Breast epithelium (tissue), 3 donors: Measurements from ENCODE around the gene TMEM255B.

ENCODE experiments used
- POLR2A ChIP-seq: fragments of 450-650 bp; IDR thresholded peaks from one replicate; pipeline ENCODE4 v1.6.1; 2016; ENCODE audit warnings: antibody characterized with exemption, mild to moderate bottlenecking, moderate library complexity
- POLR2AphosphoS5 ChIP-seq, 3 donors: sonication (generic); formaldehyde crosslinking; IDR thresholded peaks; one replicate each; pipeline ENCODE4 v1.6.1; 2017; ENCODE audit warnings: antibody characterized with exemption in 3 of 3
- TF ChIP-seq, protein P1 (sequence below), 3 donors: fragments of 450-650 bp; IDR thresholded peaks; one replicate each; pipeline ENCODE4 v1.5.1; 2016 to 2017; ENCODE audit warnings: antibody characterized with exemption in 3 of 3, mild to moderate bottlenecking in 3 of 3, moderate library complexity in 3 of 3

DNA sequence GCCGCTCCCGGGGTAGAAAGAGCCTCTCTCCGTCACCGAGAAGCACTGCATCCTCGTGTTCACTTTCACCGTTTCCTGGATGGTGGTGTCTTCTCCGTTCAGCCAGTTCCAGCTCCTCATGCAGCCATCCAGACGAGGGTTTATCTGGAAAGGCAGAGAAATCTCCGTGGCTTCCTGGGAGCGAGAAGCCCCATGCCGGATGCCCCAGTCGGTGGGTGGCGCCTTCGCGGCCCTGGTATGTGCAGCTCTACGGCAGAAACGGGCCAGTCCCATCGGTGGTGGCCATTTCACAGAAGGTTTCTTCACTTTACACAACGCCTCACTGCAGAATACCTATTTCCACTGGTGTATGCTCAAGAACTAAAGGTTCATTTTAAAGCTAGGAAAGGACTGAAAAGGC is 68.0 kb downstream of the TMEM255B start:
- TF ChIP-seq POLR2AphosphoS5 (IDR thresholded peaks at IDR 0.05) = no peak
- TF ChIP-seq, protein P1, sequence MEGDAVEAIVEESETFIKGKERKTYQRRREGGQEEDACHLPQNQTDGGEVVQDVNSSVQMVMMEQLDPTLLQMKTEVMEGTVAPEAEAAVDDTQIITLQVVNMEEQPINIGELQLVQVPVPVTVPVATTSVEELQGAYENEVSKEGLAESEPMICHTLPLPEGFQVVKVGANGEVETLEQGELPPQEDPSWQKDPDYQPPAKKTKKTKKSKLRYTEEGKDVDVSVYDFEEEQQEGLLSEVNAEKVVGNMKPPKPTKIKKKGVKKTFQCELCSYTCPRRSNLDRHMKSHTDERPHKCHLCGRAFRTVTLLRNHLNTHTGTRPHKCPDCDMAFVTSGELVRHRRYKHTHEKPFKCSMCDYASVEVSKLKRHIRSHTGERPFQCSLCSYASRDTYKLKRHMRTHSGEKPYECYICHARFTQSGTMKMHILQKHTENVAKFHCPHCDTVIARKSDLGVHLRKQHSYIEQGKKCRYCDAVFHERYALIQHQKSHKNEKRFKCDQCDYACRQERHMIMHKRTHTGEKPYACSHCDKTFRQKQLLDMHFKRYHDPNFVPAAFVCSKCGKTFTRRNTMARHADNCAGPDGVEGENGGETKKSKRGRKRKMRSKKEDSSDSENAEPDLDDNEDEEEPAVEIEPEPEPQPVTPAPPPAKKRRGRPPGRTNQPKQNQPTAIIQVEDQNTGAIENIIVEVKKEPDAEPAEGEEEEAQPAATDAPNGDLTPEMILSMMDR (IDR thresholded peaks at IDR 0.05) = no peak
- TF ChIP-seq POLR2A = no peak
